WTC11 (cell line): ENCODE data around the gene KEAP1. TPM values are rescaled to one million over a fixed set of nuclear protein-coding genes. Genes with fewer than 3 reads are reported as not detected.
A peak's percentile ranks its signal among the peaks of the same experiment; 100 is the strongest.

Source experiments
- ATAC-seq: fragments of 200-7000 bp; cut with Tn5 transposase; 2 replicates; pipeline ENCODE4 v1.10.0; 2021; ENCODE audit warnings: mild to moderate bottlenecking, moderate library complexity
- CTCF ChIA-PET: fragments of 300-600 bp; sonication (Branson Sonifier 250); formaldehyde crosslinking; loops from one replicate; lab custom pipeline; 2021; ENCODE audit warnings: antibody characterized with exemption; lab: Charles Lee
- POLR2A ChIA-PET: fragments of 350-600 bp; sonication (Branson Sonifier 250); formaldehyde crosslinking; loops from one replicate; lab custom pipeline; 2021; ENCODE audit warnings: antibody characterized with exemption; lab: Charles Lee
- DNase-seq: peaks from one replicate; pipeline ENCODE4 v3.0.0; 2021; ENCODE audit warnings: low spot score
- H3K27ac Mint-ChIP-seq: 2 replicates; pipeline ENCODE4 v1.8.0; 2021; ENCODE audit warnings: mixed read lengths
- H3K27me3 Mint-ChIP-seq: 2 replicates; pipeline ENCODE4 v1.8.0; 2021; ENCODE audit warnings: low read depth, mild to moderate bottlenecking, moderate library complexity, mixed read lengths
- H3K36me3 Mint-ChIP-seq: 2 replicates; pipeline ENCODE4 v1.8.0; 2021; ENCODE audit warnings: mixed read lengths
- H3K4me1 Mint-ChIP-seq: 2 replicates; pipeline ENCODE4 v1.8.0; 2022; ENCODE audit warnings: mixed read lengths
- H3K4me3 Mint-ChIP-seq: 2 replicates; pipeline ENCODE4 v1.8.0; 2021; ENCODE audit warnings: mild to moderate bottlenecking, moderate library complexity, mixed read lengths
- H3K9me3 Mint-ChIP-seq: 2 replicates; pipeline ENCODE4 v1.8.0; 2021; ENCODE audit warnings: mixed read lengths
- AFF4 ChIP-seq: sonication (generic); formaldehyde crosslinking; IDR thresholded peaks from 2 replicates; pipeline ENCODE4 v1.8.1; 2023; ENCODE audit warnings: mild to moderate bottlenecking, missing genetic modification reagents, borderline replicate concordance
- E2F4 ChIP-seq: sonication (generic); formaldehyde crosslinking; IDR thresholded peaks from 2 replicates; pipeline ENCODE4 v1.8.1; 2022; ENCODE audit warnings: low read depth, mild to moderate bottlenecking, moderate library complexity, missing genetic modification reagents, borderline replicate concordance
- ESRRA ChIP-seq: sonication (generic); formaldehyde crosslinking; IDR thresholded peaks from 2 replicates; pipeline ENCODE4 v1.8.1; 2022; ENCODE audit warnings: mild to moderate bottlenecking, missing genetic modification reagents, borderline replicate concordance
- FOXK1 ChIP-seq: sonication (generic); formaldehyde crosslinking; IDR thresholded peaks from 2 replicates; pipeline ENCODE4 v1.8.0; 2022; ENCODE audit warnings: mild to moderate bottlenecking, moderate library complexity, missing genetic modification reagents
- FOXP4 ChIP-seq: sonication (generic); formaldehyde crosslinking; IDR thresholded peaks from 2 replicates; pipeline ENCODE4 v1.8.0; 2022; ENCODE audit warnings: mild to moderate bottlenecking, missing genetic modification reagents
- GTF2I ChIP-seq: fragments of 250-450 bp; sonication (Bioruptor Pico); conservative IDR thresholded peaks from 2 replicates; pipeline ENCODE4 v1.4.0; 2021; ENCODE audit warnings: mild to moderate bottlenecking
- JAZF1 ChIP-seq: fragments of 250-450 bp; sonication (Bioruptor Pico); IDR thresholded peaks from 2 replicates; pipeline ENCODE4 v1.9.0; 2021; ENCODE audit warnings: moderate library complexity, mild to moderate bottlenecking, inconsistent platforms
- NFYB ChIP-seq: sonication (generic); formaldehyde crosslinking; conservative IDR thresholded peaks from 2 replicates; pipeline ENCODE4 v1.8.0; 2022; ENCODE audit warnings: low read depth, missing genetic modification reagents
- NR3C1 ChIP-seq: sonication (generic); formaldehyde crosslinking; conservative IDR thresholded peaks from 2 replicates; pipeline ENCODE4 v1.8.1; 2023; ENCODE audit warnings: low read depth, mild to moderate bottlenecking, missing genetic modification reagents
- PRDM15 ChIP-seq: sonication (generic); formaldehyde crosslinking; IDR thresholded peaks from 2 replicates; pipeline ENCODE4 v1.8.0; 2022; ENCODE audit warnings: missing genetic modification reagents
- TCF7 ChIP-seq: sonication (generic); formaldehyde crosslinking; IDR thresholded peaks from 2 replicates; pipeline ENCODE4 v1.8.0; 2022; ENCODE audit warnings: mild to moderate bottlenecking, low read depth, missing genetic modification reagents, moderate library complexity
- TEAD1 ChIP-seq: sonication (generic); formaldehyde crosslinking; IDR thresholded peaks from 2 replicates; pipeline ENCODE4 v1.8.0; 2022; ENCODE audit warnings: mild to moderate bottlenecking, missing genetic modification reagents
- TEAD4 ChIP-seq: sonication (generic); formaldehyde crosslinking; IDR thresholded peaks from 2 replicates; pipeline ENCODE4 v1.8.0; 2022; ENCODE audit warnings: mild to moderate bottlenecking, missing genetic modification reagents
- ZMAT4 ChIP-seq: fragments of 250-450 bp; sonication (Bioruptor Pico); IDR thresholded peaks from 2 replicates; pipeline ENCODE4 v1.9.0; 2021; ENCODE audit warnings: mild to moderate bottlenecking
- ZNF121 ChIP-seq: sonication (generic); formaldehyde crosslinking; IDR thresholded peaks from 2 replicates; pipeline ENCODE4 v1.8.0; 2023; ENCODE audit warnings: missing genetic modification reagents
- ZNF138 ChIP-seq: sonication (generic); formaldehyde crosslinking; conservative IDR thresholded peaks from 2 replicates; pipeline ENCODE4 v1.8.1; 2022; ENCODE audit warnings: mild to moderate bottlenecking, moderate library complexity, missing genetic modification reagents
- ZNF281 ChIP-seq: sonication (generic); formaldehyde crosslinking; IDR thresholded peaks from 2 replicates; pipeline ENCODE4 v1.8.0; 2023; ENCODE audit warnings: mild to moderate bottlenecking, missing genetic modification reagents
- ZNF396 ChIP-seq: fragments of 250-450 bp; sonication (Bioruptor Pico); IDR thresholded peaks from 2 replicates; pipeline ENCODE4 v1.8.0; 2021; ENCODE audit warnings: mild to moderate bottlenecking, moderate library complexity, borderline replicate concordance
- total RNA-seq: library from RNA; stranded (reverse); gene quantifications from 3 replicates; pipeline ENCODE4 v1.2.3, GENCODE V29; 2021

KEAP1 gene
- total RNA-seq, 1 experiment from 2014 or later = 68.7 TPM

GRCh38 chr19:10473192-10473591, 30.0 kb downstream of the KEAP1 start (continued):
- TF ChIP-seq ZNF281 (CRISPR knock-in tag) = no peak
- TF ChIP-seq, all 79 proteins: peak for 0

GRCh38 chr19:10471909-10472308, 31.2 kb downstream of the KEAP1 start:
- CTCF ChIA-PET = interaction anchor here (0.6 to 2.5 kb wide), 3 partner anchors 12 to 366 kb away, joined by 3 to 8 read pairs (median 3); no protein-coding TSS in a partner anchor
- Mint-ChIP-seq H3K4me1 (peaks cover 18% of the 10 kb centered on the region), H3K27me3 (peaks cover 7% of the 10 kb centered on the region; the same call in 1 of the 2 replicates), H3K9me3 (no peaks in the 10 kb centered on the region), H3K4me3 (no peak overlapping the region), H3K36me3 (no peaks in the 10 kb centered on the region), H3K27ac (no peak overlapping the region)
- no peak for ATAC-seq
- POLR2A ChIA-PET = no interaction called here
- TF ChIP-seq ESRRA (CRISPR knock-in tag) (no peak), ZNF138 (no peak), TCF7 (CRISPR knock-in tag) (no peak), ZMAT4 (CRISPR knock-in tag) (no peak), FOXK1 (no peak), GTF2I (CRISPR knock-in tag) (no peak), TEAD1 (CRISPR knock-in tag) (no peak)
- DNase-seq = no peak

- POLR2A ChIA-PET = no interaction called here
- no peaks in the 10 kb centered on the region for H3K36me3 Mint-ChIP-seq
- H3K9me3 Mint-ChIP-seq = no peaks in the 10 kb centered on the region
- DNase-seq = no peak
- H3K27ac Mint-ChIP-seq = no peak overlapping the region
- no peak overlapping the region; the same call in 1 of the 2 replicates for H3K4me3 Mint-ChIP-seq
- ATAC-seq = peak; percentile 71
- H3K27me3 Mint-ChIP-seq = peaks cover 5% of the 10 kb centered on the region
- H3K4me1 Mint-ChIP-seq = peaks cover 18% of the 10 kb centered on the region
- CTCF ChIA-PET = interaction anchor here (0.6 to 2.9 kb wide), 6 partner anchors 11 to 503 kb away, joined by 3 to 28 read pairs (median 6); no protein-coding TSS in a partner anchor
- TF ChIP-seq TEAD4 (CRISPR knock-in tag) = no peak
- TF ChIP-seq NFYB (CRISPR knock-in tag) = no peak
- no peak for TF ChIP-seq JAZF1 (CRISPR knock-in tag)
- TF ChIP-seq ZNF396 (CRISPR knock-in tag) = no peak
- no peak for TF ChIP-seq PRDM15
- TF ChIP-seq AFF4 = no peak
- TF ChIP-seq FOXP4 (CRISPR knock-in tag) = no peak
- no peak for TF ChIP-seq NR3C1 (CRISPR knock-in tag)
- no peak for TF ChIP-seq ZNF121 (CRISPR knock-in tag)
- TF ChIP-seq E2F4 = no peak
Observed at GRCh38 chr19:10468133-10468532, 35.0 kb downstream of the KEAP1 start.
